WI38 (cell line): ENCODE data around the gene RTL1.

Experiments used
- H3K4me3 ChIP-seq: 2 replicates; pipeline ENCODE4 v1.5.1; 2011; ENCODE audit warnings: low read depth, mild to moderate bottlenecking, control low read depth, low read length
- TF ChIP-seq, protein P1 (sequence below): IDR thresholded peaks from 2 replicates; pipeline ENCODE4 v1.5.1; 2012; ENCODE audit warnings: low read depth, mild to moderate bottlenecking, control low read depth, low read length

RTL1 gene

GRCh38 chr14:100834082-100834793, 69.3 kb downstream of the RTL1 start:
- no peak overlapping the region for H3K4me3 ChIP-seq
- TF ChIP-seq, protein P1, sequence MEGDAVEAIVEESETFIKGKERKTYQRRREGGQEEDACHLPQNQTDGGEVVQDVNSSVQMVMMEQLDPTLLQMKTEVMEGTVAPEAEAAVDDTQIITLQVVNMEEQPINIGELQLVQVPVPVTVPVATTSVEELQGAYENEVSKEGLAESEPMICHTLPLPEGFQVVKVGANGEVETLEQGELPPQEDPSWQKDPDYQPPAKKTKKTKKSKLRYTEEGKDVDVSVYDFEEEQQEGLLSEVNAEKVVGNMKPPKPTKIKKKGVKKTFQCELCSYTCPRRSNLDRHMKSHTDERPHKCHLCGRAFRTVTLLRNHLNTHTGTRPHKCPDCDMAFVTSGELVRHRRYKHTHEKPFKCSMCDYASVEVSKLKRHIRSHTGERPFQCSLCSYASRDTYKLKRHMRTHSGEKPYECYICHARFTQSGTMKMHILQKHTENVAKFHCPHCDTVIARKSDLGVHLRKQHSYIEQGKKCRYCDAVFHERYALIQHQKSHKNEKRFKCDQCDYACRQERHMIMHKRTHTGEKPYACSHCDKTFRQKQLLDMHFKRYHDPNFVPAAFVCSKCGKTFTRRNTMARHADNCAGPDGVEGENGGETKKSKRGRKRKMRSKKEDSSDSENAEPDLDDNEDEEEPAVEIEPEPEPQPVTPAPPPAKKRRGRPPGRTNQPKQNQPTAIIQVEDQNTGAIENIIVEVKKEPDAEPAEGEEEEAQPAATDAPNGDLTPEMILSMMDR, result no peak

DNA sequence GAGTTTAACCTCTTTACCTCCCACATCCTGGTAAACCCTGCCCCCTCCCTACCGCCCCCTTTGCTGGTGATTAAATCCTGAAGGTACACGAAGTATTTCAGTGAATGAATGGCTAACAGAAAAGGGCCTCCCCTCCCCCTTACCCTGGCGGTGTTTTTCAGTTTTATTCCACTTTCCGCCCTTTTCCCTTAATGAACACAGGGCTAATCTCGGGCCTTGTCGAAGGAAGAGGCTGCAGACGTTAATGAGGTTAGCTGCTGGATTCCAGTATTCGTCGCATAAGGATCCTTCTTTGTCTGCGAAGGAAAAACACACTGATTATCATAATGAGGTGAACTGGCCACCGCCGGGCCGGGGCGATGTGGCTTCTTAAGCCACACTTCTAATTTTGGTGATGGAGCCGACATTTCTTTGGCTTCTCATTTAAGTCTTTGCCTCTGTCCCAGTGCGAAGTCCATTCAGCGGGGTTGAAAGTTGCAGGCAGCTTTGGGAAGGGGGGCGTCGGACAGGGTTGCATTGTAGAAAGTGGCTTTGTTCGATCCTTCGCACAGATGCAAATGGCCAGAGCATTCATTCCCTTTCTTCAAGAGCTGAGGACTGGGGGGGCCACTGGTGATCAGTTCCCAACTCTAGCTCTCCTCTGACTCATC, 71.1 kb downstream of the RTL1 start:
- TF ChIP-seq, protein P1, result no peak
- no peak overlapping the region for H3K4me3 ChIP-seq

GRCh38 chr14:100830681-100831080, 72.8 kb downstream of the RTL1 start:
- TF ChIP-seq, protein P1, result no peak
- no peak overlapping the region for H3K4me3 ChIP-seq
